HuH-7.5 (cell line): ENCODE measurements around the gene ASPSCR1.
"Not testable (repeated sequence)": the region's sequence is repeated elsewhere in the genome, so short reads cannot be mapped to it uniquely, and the experiment has no call there.

Source experiments
- DNase-seq: peaks from one replicate; pipeline ENCODE4 v3.0.0; 2011; ENCODE audit warnings: low spot score

ASPSCR1 gene

GRCh38 chr17:81941484-81942166, 35.8 kb upstream of the ASPSCR1 start:
- DNase-seq = no peak

DNA sequence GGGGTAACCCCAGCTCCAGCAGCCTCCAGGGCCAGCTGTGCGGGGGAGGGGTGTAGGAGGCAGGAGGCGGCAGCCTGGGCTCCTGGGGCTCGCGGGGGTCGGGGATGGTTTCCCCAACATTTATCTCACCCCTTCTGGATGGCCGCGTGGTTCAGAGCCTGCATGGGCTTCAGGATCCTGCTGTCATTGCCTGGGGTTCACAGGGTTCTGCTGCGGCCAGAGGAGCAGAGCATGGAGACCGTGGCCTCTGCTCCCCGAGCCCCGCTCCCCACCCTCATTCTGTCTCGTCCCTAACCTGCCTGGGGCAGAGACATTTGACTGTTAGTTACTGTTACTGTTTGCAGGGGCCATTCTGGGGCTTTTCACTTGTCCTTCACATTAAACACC, 35.3 kb upstream of the ASPSCR1 start:
- DNase-seq = no peak

DNA sequence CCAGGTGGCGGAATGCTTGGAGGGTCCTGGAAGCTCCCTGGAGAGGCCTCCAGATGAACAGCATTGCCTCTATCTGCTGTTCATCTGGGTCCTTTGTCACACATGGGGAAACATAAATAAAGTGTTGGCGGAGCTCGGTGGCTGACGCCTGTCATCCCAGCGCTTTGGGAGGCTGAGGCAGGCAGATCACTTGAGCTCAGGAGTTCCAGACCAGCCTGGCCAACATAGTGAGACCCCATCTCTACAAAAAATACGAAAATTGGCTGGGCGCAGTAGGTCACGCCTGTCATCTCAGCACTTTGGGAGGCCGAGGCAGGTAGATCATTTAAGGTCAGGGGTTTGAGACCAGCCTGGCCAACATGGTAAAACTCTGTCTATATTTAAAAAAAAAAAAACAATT, 32.6 kb upstream of the ASPSCR1 start:
- no peak for DNase-seq

GRCh38 chr17:81947189-81947588, 30.2 kb upstream of the ASPSCR1 start, which contains the start of gene MYADML2:
TSS of gene MYADML2 (minus strand) at chr17:81947233. CDS start at chr17:81941741, 5,492 bp downstream.
- DNase-seq = no peak

- no peak for DNase-seq
Observed at GRCh38 chr17:81948635-81949378, 28.6 kb upstream of the ASPSCR1 start.

- DNase-seq = no peak
Observed at GRCh38 chr17:81950501-81950900, 26.9 kb upstream of the ASPSCR1 start.

GRCh38 chr17:81951785-81952684, 25.4 kb upstream of the ASPSCR1 start:
- no peak for DNase-seq

DNA sequence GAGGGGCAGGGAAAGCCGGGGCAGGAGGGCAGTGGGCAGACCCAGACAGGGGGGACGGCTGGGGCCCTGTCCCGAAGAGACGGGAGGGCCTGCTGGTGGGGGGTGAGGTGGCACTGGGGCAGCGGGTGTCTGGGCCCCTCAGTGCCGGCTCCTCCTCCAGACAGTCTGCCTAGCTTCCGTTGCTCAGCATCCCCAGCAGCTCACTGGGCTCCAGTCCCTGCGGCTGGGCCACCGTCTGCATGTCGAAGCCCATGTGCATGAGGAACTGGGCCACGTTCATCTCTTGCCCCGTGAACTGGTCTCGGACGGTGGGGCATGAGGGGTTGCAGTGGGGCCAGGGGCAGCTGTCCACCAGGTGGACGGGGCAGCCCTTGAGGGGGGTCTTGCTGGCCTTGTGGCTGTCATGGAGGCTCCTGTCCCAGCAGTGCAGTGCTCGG, 24.6 kb upstream of the ASPSCR1 start:
- DNase-seq = no peak

DNA sequence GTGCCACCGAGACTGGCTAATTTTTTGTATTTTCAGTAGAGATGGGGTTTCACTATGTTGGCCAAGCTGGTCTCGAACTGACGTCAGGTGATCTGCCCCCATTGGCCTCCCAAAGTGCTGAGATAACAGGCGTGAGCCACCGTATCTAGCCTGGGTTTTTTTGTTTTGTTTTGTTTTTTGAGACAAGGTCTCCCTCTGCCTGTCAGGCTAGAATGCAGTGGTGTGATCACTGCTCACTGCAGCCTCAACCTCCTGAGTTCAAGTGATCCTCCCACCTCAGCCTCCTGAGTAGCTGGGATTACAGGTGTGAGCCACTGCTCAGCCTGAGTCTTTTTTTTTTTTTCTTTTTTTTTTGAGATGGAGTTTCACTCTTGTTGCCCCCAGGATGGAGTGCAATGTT, 24.0 kb upstream of the ASPSCR1 start:
- DNase-seq = not testable (repeated sequence)

DNA sequence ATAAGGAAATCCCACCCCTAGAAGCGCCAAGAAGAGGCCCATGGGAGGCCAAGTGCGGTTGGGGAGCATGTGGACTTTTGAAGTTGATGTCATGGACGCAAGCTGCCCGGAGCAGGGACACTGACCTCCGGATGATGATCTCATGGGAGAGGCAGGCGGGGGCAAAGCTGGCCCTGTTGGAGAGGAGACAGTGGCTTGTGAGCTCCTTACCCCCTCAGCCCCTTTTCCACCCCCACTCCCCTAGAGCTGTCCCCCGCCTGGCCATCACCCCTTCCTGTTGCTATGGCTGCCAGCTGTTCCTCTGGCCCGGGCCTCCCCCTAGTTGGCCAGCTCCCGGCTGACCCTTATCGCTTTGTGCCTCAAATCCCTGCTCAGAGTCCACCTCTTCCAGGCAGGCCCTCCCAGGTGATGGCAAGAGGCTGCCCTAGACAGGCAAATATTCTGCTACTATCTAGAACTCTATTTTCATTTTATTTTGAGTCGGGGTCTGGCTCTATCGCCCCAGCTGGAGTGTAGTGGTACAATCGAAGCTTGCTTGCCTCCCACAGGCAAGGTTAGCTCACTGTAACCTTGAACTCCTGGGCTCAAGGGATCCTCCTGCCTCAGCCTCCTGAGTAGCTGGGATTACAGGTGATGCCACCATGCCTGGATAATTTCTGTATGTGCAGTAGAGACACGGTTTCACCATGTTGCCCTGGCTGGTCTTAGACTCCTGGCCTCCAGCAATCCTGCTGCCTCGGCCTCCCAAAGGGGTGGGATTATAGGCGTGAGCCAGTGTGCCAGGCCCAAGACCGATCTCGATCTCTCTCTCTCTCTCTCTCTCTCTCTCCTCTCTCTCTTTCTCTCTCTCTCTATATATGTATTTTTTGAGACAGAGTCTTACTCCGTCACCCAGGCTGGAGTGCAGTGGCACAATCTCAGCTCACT, 23.0 kb upstream of the ASPSCR1 start:
- DNase-seq = no peak

DNA sequence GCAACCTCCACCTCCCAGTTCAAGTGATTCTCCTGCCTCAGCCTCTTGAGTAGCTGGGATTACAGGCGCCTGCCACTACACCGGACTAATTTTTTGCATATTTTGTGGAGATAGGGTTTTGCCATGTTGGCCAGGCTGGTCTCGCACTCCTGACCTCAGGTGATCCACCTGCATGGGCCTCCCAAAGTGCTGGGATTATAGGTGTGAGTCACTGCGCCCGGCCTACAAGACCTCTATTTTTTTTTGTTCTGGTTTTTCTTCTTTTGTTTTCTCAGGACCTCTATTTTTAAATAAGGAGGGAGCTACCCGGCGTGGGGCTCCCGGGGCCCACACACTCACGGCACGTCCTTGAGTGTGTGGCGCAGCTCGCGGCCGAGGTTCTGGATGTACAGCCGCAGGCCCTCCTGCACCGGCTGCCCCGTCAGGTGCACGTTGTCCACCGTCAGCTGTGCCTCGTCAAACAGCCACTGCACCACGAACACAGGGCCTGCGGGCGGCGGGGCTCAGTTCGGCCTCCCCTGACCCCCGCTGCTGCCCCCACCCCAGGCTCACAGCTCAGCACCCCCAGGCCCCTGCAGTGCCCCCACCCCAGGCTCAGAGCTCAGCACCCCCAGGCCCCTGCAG, 22.3 kb upstream of the ASPSCR1 start:
- DNase-seq = no peak

- DNase-seq = no peak
Observed at GRCh38 chr17:81955756-81956544, 21.5 kb upstream of the ASPSCR1 start.

DNA sequence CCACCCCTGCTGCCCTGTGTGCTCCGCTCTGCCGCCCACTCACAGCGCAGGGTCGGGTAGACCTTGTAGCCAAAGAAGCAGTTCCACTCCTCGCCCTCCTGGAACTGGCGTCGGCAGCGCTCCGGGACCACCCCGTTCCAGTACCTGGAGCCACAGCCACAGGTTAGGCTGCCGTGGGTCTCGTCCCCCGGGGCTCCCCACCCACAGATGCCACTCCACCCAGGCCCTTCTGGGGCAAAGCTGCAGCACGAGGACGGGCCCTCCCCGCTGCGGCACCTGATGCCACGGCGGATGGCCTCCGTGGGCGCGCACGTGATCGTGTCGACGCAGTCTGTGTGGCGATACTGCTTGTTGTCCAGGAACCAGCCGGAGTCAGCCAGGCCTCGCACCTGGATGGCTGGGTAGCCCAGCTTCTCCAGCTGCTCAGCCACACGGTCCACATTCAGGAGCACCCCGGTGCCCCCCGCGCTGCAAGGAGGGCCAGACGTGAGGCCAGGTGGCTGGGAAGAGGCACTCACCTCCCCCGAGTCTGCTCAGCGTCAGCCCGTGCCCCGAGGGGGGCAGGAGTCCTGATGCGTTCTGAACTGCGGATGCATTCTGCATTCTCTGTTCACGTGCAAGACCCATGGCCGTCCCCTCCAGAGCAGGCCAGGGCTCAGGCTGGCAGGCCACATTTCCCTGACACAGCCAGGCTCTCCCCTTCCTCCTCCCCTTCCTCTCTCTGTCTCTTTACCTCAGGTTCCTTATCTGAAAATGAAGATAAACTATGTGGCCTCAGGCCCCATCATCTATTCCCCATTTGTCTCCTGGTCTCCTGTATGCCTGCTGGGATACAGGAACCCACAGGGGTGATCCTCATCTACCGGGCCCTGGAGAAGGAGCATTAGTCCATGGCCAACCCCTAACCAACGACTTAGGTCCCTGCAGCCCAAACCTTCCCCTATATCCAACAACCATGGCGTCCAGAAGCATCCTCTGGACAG, 20.5 kb upstream of the ASPSCR1 start:
- DNase-seq = no peak

DNA sequence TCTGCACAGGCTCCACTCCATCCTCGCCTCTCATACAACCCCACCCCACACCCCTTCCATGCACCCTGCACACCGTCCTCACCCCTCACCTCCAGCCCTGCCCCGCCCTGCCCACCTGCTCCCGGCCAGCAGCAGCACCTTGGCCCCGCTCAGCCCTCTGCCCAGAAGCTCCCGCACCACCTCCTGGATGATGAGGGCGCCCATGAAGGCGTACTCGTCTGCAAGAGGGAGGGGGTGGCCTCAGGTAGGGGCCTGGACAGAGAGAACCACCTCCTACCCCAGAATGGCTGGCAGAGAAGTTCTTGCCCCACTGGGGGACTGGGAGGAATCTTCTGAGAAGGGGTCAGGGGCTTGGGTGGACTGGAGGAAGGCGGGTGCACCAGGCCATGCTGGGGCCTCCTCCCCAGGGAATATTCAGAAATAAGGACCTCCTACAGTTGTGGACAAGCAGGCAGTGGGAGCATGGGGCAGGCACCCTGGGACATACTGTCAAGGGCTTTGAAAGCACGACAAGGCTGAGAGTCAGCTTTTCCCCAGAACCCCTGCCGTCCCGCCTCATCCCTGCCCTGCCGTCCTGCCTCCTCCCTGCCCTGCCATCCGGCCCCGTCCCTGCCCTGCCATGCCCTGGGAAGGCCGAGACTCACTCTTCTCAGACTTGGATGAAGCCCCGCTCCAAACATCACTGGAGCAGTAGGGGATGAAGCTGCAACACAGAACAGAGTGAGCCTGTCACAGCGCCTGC, 19.6 kb upstream of the ASPSCR1 start:
- DNase-seq = no peak

DNA sequence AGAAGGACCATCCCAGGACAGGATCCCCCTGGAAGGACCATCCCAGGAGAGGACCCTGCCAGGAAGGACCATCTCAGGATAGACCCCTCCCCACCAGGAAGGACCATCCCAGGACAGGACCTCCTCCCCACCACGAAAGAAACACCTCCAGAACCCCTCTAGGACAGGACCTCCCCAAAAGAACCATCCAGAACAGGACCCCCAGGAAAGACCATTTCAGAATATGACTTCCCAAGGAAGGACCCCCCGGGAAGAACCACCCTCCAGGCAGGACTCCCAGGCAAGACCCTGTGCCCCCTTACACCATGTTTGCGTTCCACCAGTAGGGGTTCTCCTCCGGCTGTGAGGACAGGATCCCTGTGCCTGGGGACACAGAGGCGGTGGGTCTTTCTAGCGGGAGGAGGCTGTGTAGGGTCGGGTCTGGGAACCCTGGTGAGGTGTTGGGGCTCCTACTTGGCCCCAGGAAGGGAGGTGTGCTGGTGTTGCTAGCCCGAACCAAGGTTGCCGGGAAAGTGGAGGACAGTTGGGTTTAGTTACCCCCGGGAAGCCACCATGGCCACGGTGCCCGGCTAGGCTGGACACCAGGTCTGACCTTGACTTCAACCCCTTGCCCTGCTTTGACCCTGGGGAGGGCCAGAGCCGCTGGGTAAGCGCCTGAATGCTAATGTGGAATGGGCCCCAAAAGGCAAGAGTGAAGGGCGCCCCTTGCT, 18.6 kb upstream of the ASPSCR1 start:
- no peak for DNase-seq

DNA sequence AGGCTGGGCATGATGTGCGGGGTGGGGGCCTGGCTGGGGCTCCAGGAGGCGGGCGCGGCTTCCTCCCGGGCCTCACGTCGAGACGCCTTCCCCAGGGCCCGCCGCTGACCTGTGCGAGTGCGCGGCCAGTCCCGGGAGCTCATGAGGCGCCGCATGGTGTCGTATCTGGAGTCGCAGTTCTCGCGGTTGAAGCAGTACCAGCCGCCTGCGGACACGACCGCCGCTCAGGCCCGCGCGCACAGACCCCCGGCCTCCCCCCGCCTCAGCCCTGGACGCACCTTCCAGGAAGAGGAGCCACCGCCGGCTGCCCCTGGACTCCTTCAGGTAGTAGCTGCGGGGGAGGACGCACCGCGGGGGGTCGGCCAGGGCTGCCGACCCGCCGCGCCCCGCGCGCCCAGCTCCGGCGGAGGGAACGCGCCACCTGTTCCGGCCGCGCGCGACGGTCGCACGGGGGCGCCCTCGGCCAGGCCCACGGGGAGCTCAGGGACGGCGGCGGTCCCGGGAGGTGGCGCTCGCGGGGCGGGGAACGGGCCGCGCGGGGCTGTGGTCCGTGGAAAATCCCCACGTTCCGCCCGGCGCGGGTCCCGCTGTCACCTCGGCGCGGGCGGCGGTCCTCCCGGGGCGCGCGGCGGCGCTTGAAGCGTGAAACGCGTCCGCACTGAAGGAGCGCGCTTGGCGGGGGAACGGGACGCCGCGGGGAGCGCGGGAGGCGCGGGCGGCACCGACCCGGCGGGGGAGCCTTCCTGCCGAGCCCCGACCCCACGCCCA, 17.9 kb upstream of the ASPSCR1 start:
- DNase-seq = peak; percentile 67
